Measurements from ENCODE around the gene NDUFS7. TPM values are rescaled to one million over a fixed set of nuclear protein-coding genes. Genes with fewer than 3 reads are reported as not detected.
A peak's percentile ranks its signal among the peaks of the same experiment; 100 is the strongest.

The NDUFS7 gene
- total RNA-seq (100 to 1,000 TPM; 170 to 176 TPM), polyA plus RNA-seq (ENCODE audit: insufficient read depth, low read depth, low replicate concordance) (172 TPM)
- long read RNA-seq, donor 1, transcript NDUFS7-217 (1 exons, 3,743 nt) = minor isoform, 5 of 61 reads
- long read RNA-seq, donor 1, transcript NDUFS7-201 (8 exons, 1,039 nt) = major isoform, 42 of 61 reads
- long read RNA-seq, donor 1, partial matches to known transcripts = 7 of 61 reads
- long read RNA-seq, donor 1, other reads (novel, unspliced or antisense) = 5 of 61 reads
- long read RNA-seq, donor 2, transcript NDUFS7-201 (8 exons, 1,039 nt) = major isoform, 47 of 62 reads
- long read RNA-seq, donor 2, partial matches to known transcripts = 11 of 62 reads
- long read RNA-seq, donor 2, other reads (novel, unspliced or antisense) = 0 of 62 reads

GRCh38 chr19:1383312-1384084 is at the start of gene NDUFS7:
NDUFS7 (plus strand) TSS chr19:1383907; CDS start chr19:1383927, 20 bp downstream.
- WGBS, 2 donors = 0% methylated on average over 35 to 59 of the region's 90 CpGs
- H3K4me3 ChIP-seq = peak within 1 kb of the TSS; percentile 78 to 87
- no peaks in the 10 kb centered on the region for H3K9me3 ChIP-seq
- H3K27ac ChIP-seq = peak within 1 kb of the TSS; percentile 76 to 83
- intact Hi-C loops (cut with DNase I; ENCODE audit: low total_unique reads) = no loop called here
- TF ChIP-seq CTCF (IDR thresholded peaks at IDR 0.05) (peak in 2 of 3 experiments; percentile 56 to 60), POLR2A (IDR thresholded peaks at IDR 0.05) (no peak)
- DNase-seq = peak; percentile 93
- no peaks in the 10 kb centered on the region for H3K27me3 ChIP-seq
- peaks cover 15% of the 10 kb centered on the region for H3K4me1 ChIP-seq
- H3K36me3 ChIP-seq (ENCODE audit: low read depth, missing control alignments) = no peaks in the 10 kb centered on the region

- no peak for DNase-seq
- no peak for TF ChIP-seq POLR2A (IDR thresholded peaks at IDR 0.05)
- no peak for TF ChIP-seq CTCF (IDR thresholded peaks at IDR 0.05)
- H3K27ac ChIP-seq = no peak overlapping the region
- H3K27me3 ChIP-seq = no peaks in the 10 kb centered on the region
- H3K4me1 ChIP-seq = no peaks in the 10 kb centered on the region
- H3K36me3 ChIP-seq (ENCODE audit: low read depth, missing control alignments) = no peaks in the 10 kb centered on the region
- H3K4me3 ChIP-seq = no peak overlapping the region
- intact Hi-C loops (cut with DNase I; ENCODE audit: low total_unique reads) = no loop called here
- no peaks in the 10 kb centered on the region for H3K9me3 ChIP-seq
- WGBS, 2 donors = 93 to 96% methylated on average over 18 to 22 of the region's 22 CpGs
These were observed 47.5 kb upstream of the NDUFS7 start for GRCh38 chr19:1336079-1336684.

GRCh38 chr19:1340681-1341469 is 42.8 kb upstream of the NDUFS7 start:
- Histone ChIP-seq H3K9me3 (no peaks in the 10 kb centered on the region), H3K27me3 (no peaks in the 10 kb centered on the region), H3K4me1 (peaks cover 9% of the 10 kb centered on the region), H3K4me3 (no peak overlapping the region), H3K36me3 (ENCODE audit: low read depth, missing control alignments) (no peaks in the 10 kb centered on the region), H3K27ac (no peak overlapping the region)
- intact Hi-C loops (cut with DNase I; ENCODE audit: low total_unique reads) = no loop called here
- 64 to 81% methylated on average over 15 to 26 of the region's 28 CpGs for WGBS, 2 donors
- peak; percentile 47 for DNase-seq
- TF ChIP-seq POLR2A (IDR thresholded peaks at IDR 0.05) = no peak
- no peak for TF ChIP-seq CTCF (IDR thresholded peaks at IDR 0.05)

- no peaks in the 10 kb centered on the region for H3K27me3 ChIP-seq
- intact Hi-C loops (cut with DNase I; ENCODE audit: low total_unique reads) = no loop called here
- H3K36me3 ChIP-seq (ENCODE audit: low read depth, missing control alignments) = no peaks in the 10 kb centered on the region
- no peak for DNase-seq
- peak overlapping the region in 1 of 2 donors; percentile 44 for H3K27ac ChIP-seq
- WGBS, 2 donors = 34 to 35% methylated on average over 7 of the region's 7 CpGs
- TF ChIP-seq POLR2A (IDR thresholded peaks at IDR 0.05) (no peak), CTCF (IDR thresholded peaks at IDR 0.05) (no peak)
- no peaks in the 10 kb centered on the region for H3K9me3 ChIP-seq
- no peak overlapping the region for H3K4me3 ChIP-seq
- peaks cover 9% of the 10 kb centered on the region for H3K4me1 ChIP-seq
These were observed 40.7 kb upstream of the NDUFS7 start for GRCh38 chr19:1343041-1343440.
